ENCODE results near the gene MCF2L.

Gene MCF2L

DNA sequence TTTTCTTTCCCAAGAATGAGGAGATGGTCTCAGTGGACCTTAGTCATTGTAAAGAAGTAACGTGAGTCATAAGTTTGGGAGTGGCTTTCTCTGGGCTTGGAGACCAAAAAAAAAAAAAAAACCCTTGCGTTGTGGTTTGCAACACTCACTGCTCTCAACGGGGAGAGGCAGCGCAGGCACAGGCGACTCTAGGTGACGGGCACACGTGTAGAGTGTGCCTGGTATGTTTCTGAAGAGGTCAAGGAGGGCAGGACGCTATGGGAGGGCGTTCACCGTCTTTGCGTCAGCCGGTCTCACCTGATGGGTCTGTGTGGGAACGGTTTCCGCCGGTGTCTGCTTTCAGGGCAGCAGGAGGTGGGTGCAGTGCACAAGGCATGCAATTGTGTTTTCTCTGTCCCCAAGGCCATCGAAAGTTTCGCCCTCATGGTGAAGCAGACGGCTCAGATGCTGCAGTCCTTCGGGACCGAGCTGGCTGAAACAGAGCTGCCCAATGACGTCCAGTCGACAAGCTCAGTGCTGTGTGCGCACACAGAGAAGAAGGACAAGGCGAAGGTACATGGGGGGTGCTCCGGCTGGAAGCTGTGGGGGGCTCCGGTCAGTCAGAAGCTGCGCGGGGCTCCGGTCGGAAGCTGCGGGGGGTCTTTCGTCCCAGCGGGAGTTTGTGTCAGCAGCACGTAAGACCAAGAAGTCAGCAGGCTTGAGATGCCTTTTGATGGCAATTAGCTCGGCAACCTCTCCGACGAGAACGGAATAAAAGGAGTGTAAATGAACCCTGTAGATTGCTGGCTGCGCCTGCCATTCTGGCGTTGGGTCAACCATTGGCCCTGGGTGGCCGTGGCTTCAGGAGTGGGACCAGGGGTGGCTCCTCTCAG is 95.8 kb downstream of the MCF2L start:
- no peaks in the 10 kb centered on the region for H3K27me3 Mint-ChIP-seq
- H3K4me3 Mint-ChIP-seq: no peak overlapping the region
- no peaks in the 10 kb centered on the region for H3K4me1 Mint-ChIP-seq (ENCODE audit: low read depth)
- H3K9me3 Mint-ChIP-seq: no peaks in the 10 kb centered on the region
- no peak overlapping the region for H3K27ac Mint-ChIP-seq
- H3K36me3 Mint-ChIP-seq (ENCODE audit: low read depth): no peaks in the 10 kb centered on the region

- no peaks in the 10 kb centered on the region for H3K27me3 Mint-ChIP-seq
- no peaks in the 10 kb centered on the region for H3K36me3 Mint-ChIP-seq (ENCODE audit: low read depth)
- no peak overlapping the region for H3K27ac Mint-ChIP-seq
- H3K4me1 Mint-ChIP-seq (ENCODE audit: low read depth): no peaks in the 10 kb centered on the region
- H3K9me3 Mint-ChIP-seq: no peaks in the 10 kb centered on the region
- no peak overlapping the region for H3K4me3 Mint-ChIP-seq
These were observed 96.6 kb downstream of the MCF2L start for GRCh38 chr13:113065406-113066141.

DNA sequence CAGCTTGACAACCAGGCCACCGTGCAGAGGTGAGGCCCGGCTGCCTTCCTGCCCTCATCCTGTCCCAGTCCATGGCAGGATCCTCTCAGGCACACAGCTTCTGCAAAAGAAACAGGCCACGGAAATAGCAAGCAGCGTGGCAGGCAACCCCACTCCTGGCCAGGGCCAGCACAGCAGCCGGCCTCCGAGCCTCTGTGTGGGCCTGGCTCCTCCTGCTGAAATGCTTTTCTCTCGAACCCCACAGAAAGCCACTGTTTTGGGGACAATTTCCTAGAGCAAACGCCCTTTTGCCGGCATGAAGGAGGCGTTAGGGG is 97.1 kb downstream of the MCF2L start:
- Mint-ChIP-seq H3K27ac (no peak overlapping the region), H3K4me3 (no peak overlapping the region), H3K27me3 (no peaks in the 10 kb centered on the region), H3K4me1 (ENCODE audit: low read depth) (no peaks in the 10 kb centered on the region), H3K9me3 (no peaks in the 10 kb centered on the region), H3K36me3 (ENCODE audit: low read depth) (peaks cover 2% of the 10 kb centered on the region)

GRCh38 chr13:113066746-113067145 is 97.7 kb downstream of the MCF2L start:
- no peak overlapping the region for H3K4me3 Mint-ChIP-seq
- H3K4me1 Mint-ChIP-seq (ENCODE audit: low read depth): no peaks in the 10 kb centered on the region

GRCh38 chr13:113069861-113070805 is 101.1 kb downstream of the MCF2L start:
- no peaks in the 10 kb centered on the region for H3K27me3 Mint-ChIP-seq
- H3K27ac Mint-ChIP-seq: no peak overlapping the region
- no peaks in the 10 kb centered on the region for H3K9me3 Mint-ChIP-seq
- no peak overlapping the region for H3K4me3 Mint-ChIP-seq
- H3K36me3 Mint-ChIP-seq (ENCODE audit: low read depth): peaks cover 14% of the 10 kb centered on the region
- H3K4me1 Mint-ChIP-seq (ENCODE audit: low read depth): no peaks in the 10 kb centered on the region

More at GRCh38 chr13:113066746-113067145, 97.7 kb downstream of the MCF2L start:
- Mint-ChIP-seq H3K27me3 (no peaks in the 10 kb centered on the region), H3K36me3 (ENCODE audit: low read depth) (peaks cover 8% of the 10 kb centered on the region), H3K9me3 (no peaks in the 10 kb centered on the region), H3K27ac (no peak overlapping the region)

GRCh38 chr13:113070855-113071254 is 101.8 kb downstream of the MCF2L start:
- Mint-ChIP-seq H3K27me3 (no peaks in the 10 kb centered on the region), H3K36me3 (ENCODE audit: low read depth) (peaks cover 14% of the 10 kb centered on the region), H3K9me3 (no peaks in the 10 kb centered on the region), H3K4me1 (ENCODE audit: low read depth) (no peaks in the 10 kb centered on the region), H3K27ac (no peak overlapping the region), H3K4me3 (no peak overlapping the region)

- Mint-ChIP-seq H3K27me3 (no peaks in the 10 kb centered on the region), H3K27ac (no peak overlapping the region), H3K4me1 (ENCODE audit: low read depth) (no peaks in the 10 kb centered on the region), H3K9me3 (no peaks in the 10 kb centered on the region), H3K36me3 (ENCODE audit: low read depth) (peaks cover 14% of the 10 kb centered on the region), H3K4me3 (no peak overlapping the region)
These were observed 103.4 kb downstream of the MCF2L start for GRCh38 chr13:113072376-113072775.

DNA sequence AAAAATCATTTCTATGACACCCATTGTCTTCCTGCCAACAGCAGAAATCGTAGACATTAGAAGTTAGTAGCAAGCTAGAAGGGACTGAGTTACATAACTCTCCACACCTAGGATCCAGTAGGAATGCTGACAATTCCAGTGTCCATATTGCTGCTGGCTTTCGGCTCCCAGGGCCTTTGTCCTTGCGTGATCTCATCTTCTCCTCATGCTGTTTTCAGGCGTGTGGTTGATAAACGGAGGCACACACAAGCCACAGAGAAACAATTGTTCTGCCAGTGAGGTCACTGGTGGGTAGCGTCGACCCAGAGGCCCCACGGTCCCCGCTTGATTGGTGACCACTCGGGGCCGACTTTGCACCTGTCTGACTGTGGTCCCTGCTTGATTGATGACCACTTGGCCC is 104.9 kb downstream of the MCF2L start:
- no peak overlapping the region for H3K27ac Mint-ChIP-seq
- no peaks in the 10 kb centered on the region for H3K9me3 Mint-ChIP-seq
- H3K4me3 Mint-ChIP-seq: no peak overlapping the region
- H3K27me3 Mint-ChIP-seq: no peaks in the 10 kb centered on the region
- no peaks in the 10 kb centered on the region for H3K4me1 Mint-ChIP-seq (ENCODE audit: low read depth)
- H3K36me3 Mint-ChIP-seq (ENCODE audit: low read depth): peaks cover 14% of the 10 kb centered on the region

DNA sequence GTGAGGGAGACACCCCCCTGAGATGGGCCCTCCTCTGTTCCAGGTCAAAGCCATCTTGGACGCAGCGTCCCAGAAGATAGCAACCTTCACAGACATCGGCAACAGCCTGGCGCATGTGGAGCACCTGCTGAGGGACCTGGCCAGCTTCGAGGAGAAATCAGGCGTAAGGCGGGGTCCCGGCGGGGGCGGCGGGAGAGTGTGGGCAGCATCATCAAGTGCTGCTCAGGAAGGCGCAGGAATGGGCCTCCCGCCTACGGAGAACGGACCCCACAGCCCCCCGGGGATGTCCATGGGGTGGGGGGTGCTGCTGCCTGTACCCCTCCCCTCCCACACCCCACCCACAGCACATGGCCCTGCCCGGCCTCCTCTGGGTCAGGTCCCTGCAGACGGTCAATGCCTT is 105.4 kb downstream of the MCF2L start:
- peaks cover 14% of the 10 kb centered on the region for H3K36me3 Mint-ChIP-seq (ENCODE audit: low read depth)
- H3K4me3 Mint-ChIP-seq: no peak overlapping the region
- H3K27ac Mint-ChIP-seq: no peak overlapping the region
- no peaks in the 10 kb centered on the region for H3K27me3 Mint-ChIP-seq
- no peaks in the 10 kb centered on the region for H3K4me1 Mint-ChIP-seq (ENCODE audit: low read depth)
- H3K9me3 Mint-ChIP-seq: no peaks in the 10 kb centered on the region

GRCh38 chr13:113074876-113075275 is 105.9 kb downstream of the MCF2L start:
- Mint-ChIP-seq H3K36me3 (ENCODE audit: low read depth) (peaks cover 14% of the 10 kb centered on the region), H3K27me3 (no peaks in the 10 kb centered on the region), H3K9me3 (no peaks in the 10 kb centered on the region), H3K27ac (no peak overlapping the region), H3K4me3 (no peak overlapping the region), H3K4me1 (ENCODE audit: low read depth) (no peaks in the 10 kb centered on the region)

DNA sequence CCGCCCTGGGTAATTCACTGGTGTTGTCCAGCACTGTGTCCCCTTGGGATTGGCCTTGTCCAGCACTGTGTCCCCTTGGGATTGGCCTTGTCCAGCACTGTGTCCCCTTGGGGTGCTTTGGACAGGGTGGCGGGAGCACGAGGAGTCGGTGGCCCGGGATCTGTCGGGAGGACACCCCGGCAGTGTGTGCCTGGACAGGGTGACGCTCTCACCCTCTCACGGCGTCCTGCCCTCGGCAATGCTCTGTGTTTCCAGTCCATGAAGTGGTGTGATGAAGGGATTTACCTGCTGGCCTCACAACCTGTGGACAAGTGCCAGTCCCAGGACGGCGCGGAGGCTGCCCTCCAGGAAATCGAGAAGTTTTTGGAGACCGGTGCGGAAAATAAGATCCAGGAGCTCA is 106.7 kb downstream of the MCF2L start:
- Mint-ChIP-seq H3K9me3 (no peaks in the 10 kb centered on the region), H3K27ac (no peak overlapping the region), H3K4me1 (ENCODE audit: low read depth) (no peaks in the 10 kb centered on the region), H3K27me3 (no peaks in the 10 kb centered on the region), H3K4me3 (no peak overlapping the region), H3K36me3 (ENCODE audit: low read depth) (peaks cover 14% of the 10 kb centered on the region)

DNA sequence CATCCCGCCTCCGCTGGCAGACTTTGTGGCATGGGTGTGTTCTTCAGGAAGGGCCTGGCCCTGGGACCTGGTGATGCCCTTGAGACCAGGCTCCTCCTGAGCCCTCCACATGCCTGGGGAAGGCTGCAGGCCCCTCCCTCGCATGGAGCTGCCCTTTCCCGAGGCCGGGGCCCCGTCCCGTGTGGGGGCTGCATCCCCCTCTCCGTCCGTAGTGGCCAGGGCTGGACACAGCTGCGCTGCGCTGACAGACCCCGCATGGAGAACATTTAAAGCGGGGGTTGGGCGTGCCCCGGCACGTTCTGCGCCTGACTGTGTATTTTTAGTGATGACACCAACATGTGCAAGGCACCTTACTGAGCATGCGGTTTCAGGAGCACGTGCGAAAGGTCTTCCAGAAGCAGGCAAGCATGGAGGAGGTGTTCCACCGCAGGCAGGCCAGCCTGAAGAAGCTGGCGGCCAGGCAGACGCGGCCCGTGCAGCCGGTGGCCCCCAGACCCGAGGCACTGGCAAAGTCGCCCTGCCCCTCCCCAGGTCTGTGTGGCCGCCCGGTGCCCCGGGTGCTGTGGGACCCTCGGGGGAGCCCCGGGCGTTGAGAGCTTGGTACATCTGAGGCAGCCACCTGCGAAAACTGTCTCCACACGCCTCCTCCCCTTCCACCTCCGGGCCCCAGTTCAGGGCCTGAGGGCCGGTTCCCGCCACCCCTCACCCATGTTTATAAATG is 107.8 kb downstream of the MCF2L start:
- H3K27ac Mint-ChIP-seq: no peak overlapping the region
- H3K4me3 Mint-ChIP-seq: no peak overlapping the region
- no peaks in the 10 kb centered on the region for H3K9me3 Mint-ChIP-seq
- H3K36me3 Mint-ChIP-seq (ENCODE audit: low read depth): peaks cover 4% of the 10 kb centered on the region
- H3K27me3 Mint-ChIP-seq: no peaks in the 10 kb centered on the region
- H3K4me1 Mint-ChIP-seq (ENCODE audit: low read depth): no peaks in the 10 kb centered on the region

DNA sequence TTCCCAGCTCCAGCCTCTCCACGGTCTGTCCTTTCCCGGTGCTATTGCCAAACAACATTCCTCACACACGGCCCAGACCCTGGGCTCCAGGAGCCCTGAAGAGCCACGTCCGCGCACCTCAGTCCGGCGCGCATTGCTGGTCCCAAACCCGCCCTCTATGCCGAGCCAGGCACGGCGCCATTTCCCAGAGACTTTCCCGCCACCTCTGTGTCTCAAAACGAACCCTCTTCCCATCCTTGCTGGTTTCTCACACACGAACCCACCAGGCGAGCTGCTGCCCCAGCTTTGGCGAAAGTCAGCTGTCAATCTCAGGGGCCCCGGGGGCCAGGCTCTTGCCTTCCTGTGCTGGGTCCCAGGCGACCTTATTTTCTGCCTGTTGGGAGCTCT is 108.5 kb downstream of the MCF2L start:
- no peaks in the 10 kb centered on the region for H3K27me3 Mint-ChIP-seq
- no peak overlapping the region for H3K4me3 Mint-ChIP-seq
- H3K4me1 Mint-ChIP-seq (ENCODE audit: low read depth): no peaks in the 10 kb centered on the region
- no peaks in the 10 kb centered on the region for H3K9me3 Mint-ChIP-seq
- H3K36me3 Mint-ChIP-seq (ENCODE audit: low read depth): peaks cover 4% of the 10 kb centered on the region
- no peak overlapping the region for H3K27ac Mint-ChIP-seq

All from stimulated activated naive CD8-positive, alpha-beta T cell treated with anti-CD3 and anti-CD28 coated beads, Interleukin-15, Interleukin-2, amounts not matched to agents 100 ng/mL and 50 ng/mL, for 24 hours (primary cell).